Lung (tissue), 12 donors: Measurements from ENCODE around the gene HDAC2. TPM values are rescaled to one million over a fixed set of nuclear protein-coding genes. Genes with fewer than 3 reads are reported as not detected.
"Not testable (repeated sequence)": the region's sequence is repeated elsewhere in the genome, so short reads cannot be mapped to it uniquely, and the experiment has no call there.

Experiments
- ATAC-seq: fragments of 200-7000 bp; cut with Tn5 transposase; one replicate; pipeline ENCODE4 v1.9.1; 2020; ENCODE audit warnings: moderate number of reproducible peaks; ENCODE audit not compliant: insufficient read depth, low FRiP score
- DNase-seq, 3 donors: peaks; one replicate each; pipeline ENCODE4 v3.0.0-alpha.2; 2013 to 2017
- H3K27ac ChIP-seq, 2 donors: one replicate each; pipeline ENCODE4 v1.5.1; 2013; ENCODE audit warnings: mild to moderate bottlenecking in 2 of 2, moderate library complexity in 2 of 2, control low read depth in 1 of 2, inconsistent platforms in 1 of 2, low read depth in 1 of 2, low read length in 1 of 2
- H3K27me3 ChIP-seq, 3 donors: one replicate each; pipeline ENCODE4 v1.5.1; 2013; ENCODE audit warnings: low read length in 2 of 3; ENCODE audit not compliant: control insufficient read depth in 3 of 3, insufficient read depth in 3 of 3
- H3K36me3 ChIP-seq, 4 donors: one replicate each; pipeline ENCODE4 v1.5.1; 2013; ENCODE audit warnings: low read length in 4 of 4, mild to moderate bottlenecking in 1 of 4, moderate library complexity in 1 of 4; ENCODE audit not compliant: control insufficient read depth in 4 of 4, insufficient read depth in 4 of 4
- H3K4me1 ChIP-seq, 5 donors: one replicate each; pipeline ENCODE4 v1.5.1; 2013; ENCODE audit warnings: low read length in 5 of 5, mild to moderate bottlenecking in 2 of 5, moderate library complexity in 1 of 5; ENCODE audit not compliant: control insufficient read depth in 5 of 5, insufficient read depth in 5 of 5
- H3K4me3 ChIP-seq: one replicate; pipeline ENCODE4 v1.5.1; 2013; ENCODE audit warnings: mild to moderate bottlenecking, control low read depth, moderate library complexity
- H3K9ac ChIP-seq, 2 donors: one replicate each; pipeline ENCODE4 v1.5.1; 2013; ENCODE audit warnings: low read length in 2 of 2, control low read depth in 1 of 2; ENCODE audit not compliant: insufficient read depth in 1 of 2
- H3K9me3 ChIP-seq, 4 donors: one replicate each; pipeline ENCODE4 v1.5.1; 2013; ENCODE audit warnings: low read length in 3 of 4, mild to moderate bottlenecking in 1 of 4, moderate library complexity in 1 of 4; ENCODE audit not compliant: control insufficient read depth in 4 of 4, insufficient read depth in 3 of 4
- CTCF ChIP-seq: IDR thresholded peaks from 2 replicates; pipeline ENCODE4 v1.5.1; 2012; ENCODE audit warnings: mild to moderate bottlenecking; ENCODE audit errors: control extremely low read depth, extremely low read depth
- WGBS, 2 donors: extraction: QIAGEN DNeasy Blood & Tissue Kit; methylation state at CpG; one replicate each; pipeline ENCODE4 v1.1.7; 2013; 5-methylcytosine and 5-hydroxymethylcytosine counted together
- polyA plus RNA-seq, 2 donors: library from polyadenylated mRNA; stranded (reverse); fragments of 200-250 nt; gene quantifications; one replicate each; pipeline ENCODE4 v1.2.1, GENCODE V29; 2013
- total RNA-seq, 2 donors: library from RNA; depleted of rRNA in 1 of 2; stranded (reverse); fragments of >200 nt in 1 of 2; gene quantifications; one replicate each; pipeline ENCODE4 v1.2.1, GENCODE V29; 2014 to 2021
- donor health status: control.
- donor health status: control.
- donor health status: Bipolar disorder and iron deficiency.
- donor health status: healthy.
- donor health status: DM: yes; HTN: yes; CAD: no.

Gene HDAC2
- total and polyA plus RNA-seq, 4 donors = 48.2 to 113 (median 61.4) TPM

DNA sequence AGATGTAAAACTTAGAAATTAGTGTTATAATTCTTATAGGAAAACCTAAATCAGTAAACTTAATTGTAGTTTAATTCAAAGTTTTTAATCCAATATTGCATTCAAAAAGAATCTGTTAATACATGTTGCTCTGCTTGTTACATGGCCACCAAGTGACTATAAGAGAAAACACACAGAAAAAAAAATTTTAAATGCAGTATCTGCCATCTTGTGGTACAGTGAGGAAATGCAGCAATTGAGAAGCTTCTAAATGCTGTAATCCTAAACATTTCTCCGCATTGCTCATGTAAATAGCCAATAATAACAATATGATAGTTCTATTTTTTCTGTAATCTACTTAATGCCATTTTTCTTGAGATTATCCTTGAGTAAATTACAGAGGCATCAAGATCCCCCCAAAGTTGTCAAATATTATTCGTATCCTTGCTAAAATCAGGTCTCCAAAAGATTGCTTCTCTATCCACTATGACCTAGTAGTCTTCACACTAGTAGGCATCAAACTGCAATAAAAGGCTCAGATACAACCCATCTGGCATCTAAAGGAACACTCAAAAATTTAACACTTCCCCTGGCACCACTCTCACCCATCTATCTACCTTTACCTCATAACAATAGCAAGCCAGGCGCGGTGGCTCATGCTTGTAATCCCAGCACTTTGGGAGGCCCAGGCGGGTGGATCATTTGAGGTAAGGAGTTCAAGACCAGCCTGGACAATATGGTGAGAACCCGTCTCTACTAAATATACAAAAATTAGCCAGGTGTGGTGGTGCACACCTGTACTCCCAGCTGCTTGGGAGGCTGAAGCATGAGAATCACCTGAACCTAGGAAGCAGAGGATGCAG lies 34.6 kb downstream of the HDAC2 start:
- Histone ChIP-seq H3K4me3 (no peak overlapping the region), H3K4me1 (no peaks in the 10 kb centered on the region), H3K36me3 (peaks cover 4 to 7% (median 6%) of the 10 kb centered on the region in 4 donors), H3K27me3 (no peaks in the 10 kb centered on the region), H3K9ac (no peak overlapping the region), H3K27ac (no peak overlapping the region), H3K9me3 (no peaks in the 10 kb centered on the region)
- TF ChIP-seq CTCF = peak; percentile 35
- WGBS, 2 donors = 87% methylated on average over 6 of the region's 6 CpGs
- peak; percentile 34 to 91 (median 89) for DNase-seq
- peak; percentile 70 for ATAC-seq

GRCh38 chr6:113934101-113934500 lies 36.8 kb downstream of the HDAC2 start:
- no peak for DNase-seq
- ATAC-seq = no peak

GRCh38 chr6:113931907-113932306 lies 39.0 kb downstream of the HDAC2 start:
- H3K9ac ChIP-seq, H3K4me1 ChIP-seq, H3K4me3 ChIP-seq, H3K27ac ChIP-seq, DNase-seq, H3K36me3 ChIP-seq, ATAC-seq, H3K9me3 ChIP-seq, H3K27me3 ChIP-seq: not testable (repeated sequence)
- 94% methylated on average over 23 of the region's 23 CpGs for WGBS, 2 donors

More at GRCh38 chr6:113934101-113934500, 36.8 kb downstream of the HDAC2 start:
- TF ChIP-seq CTCF = no peak
- H3K27me3 ChIP-seq = no peaks in the 10 kb centered on the region
- no peak overlapping the region for H3K27ac ChIP-seq
- 93 to 96% methylated on average over 2 of the region's 2 CpGs for WGBS, 2 donors
- H3K9me3 ChIP-seq = peaks cover 0 to 7% (median 1%) of the 10 kb centered on the region in 4 donors
- H3K36me3 ChIP-seq = peaks cover 0 to 3% (median 1%) of the 10 kb centered on the region in 4 donors
- H3K9ac ChIP-seq = no peak overlapping the region
- no peak overlapping the region for H3K4me3 ChIP-seq
- H3K4me1 ChIP-seq = no peaks in the 10 kb centered on the region

DNA sequence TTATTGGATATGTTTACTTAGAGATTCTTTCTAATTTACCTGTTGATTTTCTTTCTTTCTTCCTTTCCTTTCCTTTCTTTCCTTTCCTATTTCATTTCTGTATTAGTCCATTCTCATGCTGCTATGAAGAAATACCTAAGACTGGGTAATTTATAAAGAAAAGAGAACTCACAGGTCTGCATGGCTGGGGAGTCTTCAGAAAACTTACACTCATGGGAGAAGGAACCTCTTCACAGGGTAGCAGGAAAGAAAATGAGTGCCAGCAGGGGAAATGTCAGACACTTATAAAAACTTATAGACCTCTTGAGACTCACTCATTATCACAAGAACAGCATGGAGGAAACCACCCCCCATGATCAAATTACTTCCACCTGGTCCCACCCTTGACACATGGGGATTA lies 40.8 kb downstream of the HDAC2 start:
- Histone ChIP-seq H3K27me3 (no peaks in the 10 kb centered on the region), H3K4me3 (no peak overlapping the region), H3K27ac (no peak overlapping the region), H3K9me3 (peaks cover 0 to 10% (median 1%) of the 10 kb centered on the region in 4 donors), H3K9ac (no peak overlapping the region), H3K36me3 (no peaks in the 10 kb centered on the region), H3K4me1 (no peaks in the 10 kb centered on the region)
- no peak for ATAC-seq
- TF ChIP-seq CTCF = no peak
- DNase-seq = no peak
